Esophagus muscularis mucosa (tissue), 3 donors: ENCODE data around the gene SH3D19.

ENCODE experiments used
- CTCF ChIP-seq, 3 experiments: fragments of 200-600 bp in 2 of 3; fragments of 450-650 bp in 1 of 3; sonication (generic) in 2 of 3; IDR thresholded peaks; one replicate each; pipeline ENCODE4 v1.5.1; 2017 to 2019; ENCODE audit warnings: antibody characterized with exemption in 3 of 3, mild to moderate bottlenecking in 2 of 3, moderate library complexity in 1 of 3
- POLR2A ChIP-seq: fragments of 450-650 bp; IDR thresholded peaks from one replicate; pipeline ENCODE4 v1.6.1; 2017; ENCODE audit warnings: antibody characterized with exemption, moderate library complexity, mild to moderate bottlenecking, low read depth
- POLR2AphosphoS5 ChIP-seq, 2 donors: sonication (generic); formaldehyde crosslinking; IDR thresholded peaks; one replicate each; pipeline ENCODE4 v1.6.1; 2017; ENCODE audit warnings: antibody characterized with exemption in 2 of 2

GRCh38 chr4:151266497-151266896, 58.9 kb downstream of the SH3D19 start:
- no peak for TF ChIP-seq CTCF (IDR thresholded peaks at IDR 0.05)
- TF ChIP-seq POLR2A = no peak
- TF ChIP-seq POLR2AphosphoS5 (IDR thresholded peaks at IDR 0.05) = no peak
